Right kidney (tissue), 1 donor: ENCODE results near the gene RANBP9.

Experiments used
- DNase-seq: peaks from one replicate; pipeline ENCODE4 v3.0.0-alpha.2; 2016

The RANBP9 gene

DNA sequence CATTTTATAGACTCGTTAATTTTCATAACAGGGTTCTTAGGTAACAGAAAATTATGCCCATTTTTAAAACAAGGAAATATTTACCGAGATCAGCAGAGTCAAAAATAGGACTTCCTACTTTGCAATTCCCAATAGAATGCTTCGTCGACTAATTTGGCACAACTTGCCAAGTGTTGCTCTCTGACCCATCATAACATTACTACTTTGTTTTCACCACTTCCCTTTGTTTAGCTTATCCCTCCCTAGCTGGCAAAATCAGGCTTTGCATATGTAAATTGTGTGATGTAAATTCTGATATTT, 914 bp upstream of the RANBP9 start:
- DNase-seq = no peak

DNA sequence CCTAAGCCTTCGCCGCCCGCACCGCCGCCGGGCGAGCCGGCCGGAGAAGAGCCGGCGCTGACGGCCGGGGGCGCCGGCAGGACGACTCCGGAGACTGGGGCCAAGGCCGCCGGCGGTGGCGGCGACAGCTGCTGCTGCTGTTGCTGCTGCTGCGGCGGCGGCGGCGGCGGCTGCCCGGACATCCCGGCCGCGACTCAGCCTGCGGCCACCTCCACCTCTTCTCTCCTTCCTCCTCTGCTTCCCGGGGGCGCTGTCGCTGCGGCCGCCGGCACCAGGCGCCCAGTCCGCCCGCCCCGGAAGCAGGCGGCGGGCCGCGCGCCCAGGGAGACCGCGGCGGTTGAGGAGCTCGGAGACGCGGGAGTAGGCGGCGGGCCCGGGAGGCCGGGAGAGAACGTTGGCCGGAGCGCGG, 307 bp downstream of the RANBP9 start:
- DNase-seq = peak; percentile 77

DNA sequence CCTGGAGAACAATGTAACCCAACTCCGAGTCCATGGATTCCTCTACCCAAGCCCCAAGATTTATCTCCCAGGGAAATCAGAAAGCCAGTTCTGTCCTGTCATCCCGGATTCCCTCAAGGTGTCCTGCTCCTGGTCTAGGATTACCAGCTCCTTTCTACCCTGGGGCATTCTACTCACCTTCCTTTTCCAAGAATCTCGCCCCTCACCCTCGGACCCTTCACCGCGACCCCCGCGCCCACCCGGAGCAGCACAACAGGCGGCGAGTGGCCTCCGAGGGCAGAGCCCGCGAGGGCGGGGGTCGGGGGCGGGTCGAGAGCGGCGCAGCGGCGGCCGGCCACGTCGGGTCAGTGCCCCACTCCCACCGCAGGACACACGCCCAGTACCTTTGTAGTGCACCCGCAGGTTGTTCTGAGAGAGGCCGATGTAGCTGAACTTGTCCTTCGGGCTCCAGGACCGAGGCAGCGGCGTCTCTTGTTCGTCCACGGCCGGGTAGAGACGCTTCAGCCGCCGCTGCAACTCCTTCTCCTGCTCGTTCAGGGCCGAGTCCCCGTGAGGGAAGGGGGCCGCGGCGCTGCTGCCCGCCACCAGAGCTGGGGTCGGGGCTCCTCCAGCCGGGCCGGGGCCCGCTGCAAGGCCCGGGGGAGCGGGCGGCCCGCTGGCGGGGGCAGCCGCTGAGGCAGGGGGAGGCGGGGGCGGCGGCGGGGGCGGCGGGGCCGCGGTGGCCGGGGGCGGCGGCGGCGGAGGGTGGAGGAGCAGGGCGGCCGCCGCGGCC, 897 bp downstream of the RANBP9 start:
- peak; percentile 86 for DNase-seq

DNA sequence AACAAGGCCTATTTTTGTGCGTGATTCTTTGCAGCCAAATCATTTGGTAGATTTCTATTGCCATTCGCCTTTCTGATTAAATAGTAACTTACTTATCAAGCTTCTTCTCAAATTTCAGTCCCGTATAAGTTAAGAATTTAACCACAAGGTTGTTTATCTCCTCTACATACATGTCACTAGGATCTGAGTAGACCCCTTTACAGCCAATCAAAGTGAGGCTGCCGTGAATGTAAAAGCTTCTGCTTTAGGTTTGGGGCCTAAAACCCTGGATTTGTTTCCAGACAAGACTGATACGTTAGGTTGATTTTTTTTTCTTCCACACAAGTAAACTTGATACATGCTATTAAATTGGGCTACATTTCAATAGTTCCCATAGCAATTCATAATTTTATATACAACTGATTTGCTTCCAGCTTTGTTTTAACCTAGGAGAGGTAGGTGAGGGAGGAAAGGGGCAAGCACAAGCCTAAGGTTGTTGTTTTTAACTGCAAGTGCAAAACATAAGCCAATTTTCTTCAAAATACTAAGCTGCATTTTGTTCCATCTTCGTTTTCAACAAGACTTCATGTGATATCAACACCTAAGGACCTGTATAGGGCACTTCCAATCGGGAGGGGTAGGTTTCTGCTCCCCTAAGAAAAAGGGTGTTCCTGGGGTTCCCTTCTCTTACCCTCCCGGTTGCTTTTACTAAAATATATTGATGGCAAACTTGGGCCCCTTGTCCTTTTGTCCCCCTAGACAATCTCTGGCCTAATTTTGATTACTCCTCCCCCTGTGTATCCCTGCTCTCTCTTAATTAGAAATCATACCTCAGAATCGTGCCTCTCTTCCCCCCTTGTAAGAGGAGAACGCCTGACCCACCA, 1.7 kb downstream of the RANBP9 start:
- DNase-seq = peak; percentile 30

DNA sequence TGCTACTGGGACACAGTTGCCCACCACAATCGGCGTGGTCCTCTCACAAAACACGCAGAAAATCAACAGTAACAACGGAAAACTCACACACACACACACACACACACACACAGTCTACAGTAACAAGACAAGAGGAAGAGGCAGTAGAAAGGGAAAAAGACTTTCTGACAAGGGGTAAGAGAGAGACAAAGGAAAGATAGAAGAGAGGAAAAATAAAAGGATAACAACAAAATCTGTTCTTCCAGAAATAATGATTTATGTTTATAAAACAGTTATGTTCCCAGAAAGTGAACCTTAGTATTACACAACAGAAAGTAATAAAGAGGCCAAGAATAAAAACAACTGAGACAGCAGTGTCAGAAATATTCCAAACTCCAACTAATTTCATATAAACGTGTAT, 2.9 kb downstream of the RANBP9 start:
- peak; percentile 6 for DNase-seq

DNA sequence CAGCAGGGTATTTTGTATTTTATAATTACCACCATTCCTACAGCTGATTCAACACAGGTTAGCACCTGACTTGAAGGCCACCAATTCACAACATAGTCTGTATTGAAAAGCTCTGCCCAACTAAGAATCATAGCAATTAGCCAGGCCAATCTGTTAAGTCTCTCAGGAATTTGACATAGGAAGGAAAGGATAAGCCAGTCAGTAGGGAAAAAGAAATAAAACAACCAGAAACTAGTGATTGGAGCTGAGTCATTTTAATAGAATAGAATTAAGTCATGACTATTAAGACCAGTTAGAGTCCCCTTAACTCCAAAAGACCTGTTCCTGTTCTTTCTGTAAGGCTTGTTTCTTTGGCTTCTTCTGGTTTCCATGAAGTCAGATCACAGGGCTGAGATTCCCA, 8.1 kb downstream of the RANBP9 start:
- no peak for DNase-seq

DNA sequence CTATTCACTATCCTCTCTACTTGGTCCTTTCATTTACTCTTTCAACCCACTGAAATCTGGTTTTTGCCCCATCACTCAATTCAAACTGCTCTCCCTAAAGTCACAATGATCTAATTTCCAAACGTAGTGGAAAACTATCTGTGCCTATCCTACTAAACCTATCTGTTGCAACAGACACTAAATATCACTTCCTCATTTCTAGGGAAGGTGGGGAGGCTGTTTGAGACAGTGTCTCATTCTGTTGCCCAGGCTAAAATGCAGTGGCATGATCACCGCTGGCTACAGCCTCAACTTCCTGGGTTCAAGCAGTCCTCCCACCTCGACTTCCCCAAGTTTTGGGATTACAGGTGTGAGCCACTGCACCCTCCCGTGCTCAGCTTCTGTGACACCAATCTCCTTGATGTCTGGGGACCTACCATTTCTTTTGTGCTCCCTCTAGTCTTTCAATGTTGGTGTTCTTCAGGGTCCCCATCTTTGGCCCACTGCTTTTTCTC, 8.8 kb downstream of the RANBP9 start:
- no peak for DNase-seq

DNA sequence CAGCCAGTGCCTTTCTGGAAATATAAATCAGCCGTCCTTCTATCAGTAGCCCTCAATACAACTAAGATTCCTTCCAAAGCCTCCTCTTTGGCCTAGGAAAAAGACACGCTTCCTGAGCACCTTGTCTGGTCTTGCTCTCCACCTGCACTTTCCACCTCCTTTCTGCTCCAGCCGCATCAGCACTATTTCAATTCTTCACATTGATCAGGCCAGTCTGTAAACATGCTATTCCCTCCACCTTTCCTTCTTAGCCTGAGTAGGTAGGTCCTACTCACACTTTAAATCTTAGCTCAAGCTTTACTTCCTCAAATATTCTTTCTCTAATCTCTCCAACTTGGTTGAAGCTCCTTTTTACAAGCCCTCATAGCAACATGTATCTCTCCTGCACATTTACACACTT, 11.4 kb downstream of the RANBP9 start:
- DNase-seq = no peak

DNA sequence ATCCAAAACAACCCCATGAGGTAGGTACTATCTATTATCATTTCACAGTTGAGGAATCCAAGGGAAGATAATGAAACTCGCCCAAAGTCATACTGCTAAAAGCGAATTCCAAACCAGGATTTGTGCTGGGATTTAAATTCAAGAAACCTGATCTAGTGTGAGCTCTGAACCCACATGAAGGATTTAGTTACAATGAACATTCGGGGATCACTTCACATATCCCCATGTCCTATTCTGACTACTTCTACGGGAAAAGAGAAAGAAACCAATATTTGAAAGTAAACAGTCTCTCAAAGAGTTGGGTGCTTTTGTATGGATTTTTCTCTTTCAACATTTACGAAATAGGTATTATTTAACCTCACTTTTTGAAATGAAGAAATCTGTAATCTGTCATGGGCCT, 12.9 kb downstream of the RANBP9 start:
- DNase-seq = no peak

DNA sequence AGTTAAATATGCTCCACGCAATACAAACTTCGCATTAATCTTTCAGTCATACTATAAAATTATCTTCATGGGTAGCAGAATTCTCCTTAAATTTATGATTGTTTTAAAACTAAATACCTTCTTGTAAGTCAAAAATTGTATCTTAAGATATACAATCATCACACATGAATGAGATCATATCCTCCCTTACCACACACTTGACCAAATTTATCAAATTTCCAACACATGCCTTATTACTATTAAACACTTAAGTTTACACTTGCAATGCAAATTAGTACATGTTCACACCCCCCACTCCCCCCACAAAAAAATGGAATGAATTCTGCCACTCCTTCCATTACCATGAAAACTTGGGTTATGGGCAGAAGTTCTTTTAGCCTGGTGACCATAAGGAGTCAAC, 13.8 kb downstream of the RANBP9 start:
- no peak for DNase-seq

DNA sequence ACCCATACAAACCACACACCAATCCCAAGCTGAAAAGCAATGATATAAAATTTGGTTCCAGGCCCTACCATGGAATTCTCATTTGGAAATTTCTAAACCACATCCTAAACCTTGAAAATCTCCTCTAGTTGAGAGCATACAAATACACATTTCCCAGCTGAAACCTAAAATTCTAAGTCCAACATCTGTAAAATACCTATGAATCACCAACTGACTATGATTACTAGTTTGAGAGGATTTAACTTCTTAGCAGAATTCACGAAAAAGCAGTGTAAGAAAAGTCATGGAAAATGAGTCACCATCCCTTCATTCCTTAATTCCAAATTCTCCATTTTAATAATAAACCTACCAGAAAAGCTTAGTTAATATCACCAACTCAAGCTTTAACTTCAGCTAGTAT, 15.4 kb downstream of the RANBP9 start:
- no peak for DNase-seq

DNA sequence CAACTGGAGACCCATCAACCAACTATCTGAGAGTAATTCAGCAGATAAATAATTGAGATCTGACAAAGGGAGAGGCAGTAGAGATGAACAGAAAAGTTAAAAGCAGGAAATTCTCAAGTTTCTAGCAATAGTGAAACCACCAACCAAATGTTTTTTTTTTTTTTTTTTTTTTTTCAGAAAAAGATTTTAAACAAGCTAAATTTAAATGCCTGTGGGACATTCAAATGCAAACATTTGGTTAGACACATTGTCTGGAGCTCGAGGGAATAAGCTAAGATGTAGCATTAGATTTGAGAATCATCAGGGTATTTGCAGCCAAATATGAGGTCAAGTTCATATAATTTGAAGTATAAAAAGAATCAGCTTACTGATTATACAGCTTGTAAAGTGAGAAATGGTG, 16.4 kb downstream of the RANBP9 start:
- no peak for DNase-seq

DNA sequence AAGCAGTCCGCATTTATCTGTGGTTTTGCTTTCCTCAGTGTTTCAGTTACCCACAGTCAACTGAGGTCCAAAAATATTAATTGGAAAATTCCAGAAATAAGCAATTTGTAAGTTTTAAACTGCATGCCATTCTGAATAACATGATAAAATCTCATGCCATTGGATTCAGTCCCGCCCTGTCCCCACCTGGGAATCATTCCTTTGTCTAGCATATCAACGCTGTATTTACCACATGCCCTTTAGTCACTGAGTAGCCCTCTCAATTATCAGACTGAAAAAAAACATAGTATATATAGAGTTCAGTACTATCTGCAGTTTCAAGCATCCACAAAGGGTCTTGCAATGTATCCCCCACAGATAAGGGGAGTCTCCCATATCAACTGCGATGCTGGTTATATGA, 17.1 kb downstream of the RANBP9 start:
- no peak for DNase-seq

DNA sequence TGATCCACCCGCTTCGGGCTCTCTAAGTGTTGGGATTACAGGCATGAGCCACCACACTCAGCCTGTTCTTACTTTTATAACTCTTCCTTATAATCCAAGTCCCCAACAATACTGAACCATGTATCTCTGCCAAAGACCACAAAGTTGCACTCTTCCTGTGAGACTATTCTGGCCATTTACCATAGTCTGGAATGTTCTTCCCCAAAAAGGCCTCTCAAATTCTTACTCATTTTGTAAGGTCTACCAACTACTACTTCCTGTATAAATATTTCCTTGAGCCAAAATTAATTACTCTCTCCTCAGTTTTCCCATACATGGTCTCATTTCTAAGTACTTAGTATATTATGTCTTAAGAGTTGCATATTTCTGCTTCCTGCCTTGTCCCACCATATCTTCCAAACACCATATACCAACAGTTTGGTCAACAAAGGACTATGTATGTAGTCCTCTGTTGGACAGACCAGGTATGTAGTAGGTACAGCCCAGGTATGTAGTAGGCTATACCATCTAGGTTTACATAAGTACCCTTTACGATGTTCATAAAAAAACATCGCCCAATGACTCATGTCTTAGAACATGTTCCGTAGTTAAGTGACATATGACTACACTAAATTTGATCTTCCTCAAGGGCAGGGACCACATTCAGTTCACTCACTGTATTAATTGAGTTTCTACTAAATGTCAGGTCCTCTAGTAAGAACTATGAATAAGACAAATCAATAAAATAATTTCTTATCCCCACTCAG, 22.0 kb downstream of the RANBP9 start:
- DNase-seq = no peak

DNA sequence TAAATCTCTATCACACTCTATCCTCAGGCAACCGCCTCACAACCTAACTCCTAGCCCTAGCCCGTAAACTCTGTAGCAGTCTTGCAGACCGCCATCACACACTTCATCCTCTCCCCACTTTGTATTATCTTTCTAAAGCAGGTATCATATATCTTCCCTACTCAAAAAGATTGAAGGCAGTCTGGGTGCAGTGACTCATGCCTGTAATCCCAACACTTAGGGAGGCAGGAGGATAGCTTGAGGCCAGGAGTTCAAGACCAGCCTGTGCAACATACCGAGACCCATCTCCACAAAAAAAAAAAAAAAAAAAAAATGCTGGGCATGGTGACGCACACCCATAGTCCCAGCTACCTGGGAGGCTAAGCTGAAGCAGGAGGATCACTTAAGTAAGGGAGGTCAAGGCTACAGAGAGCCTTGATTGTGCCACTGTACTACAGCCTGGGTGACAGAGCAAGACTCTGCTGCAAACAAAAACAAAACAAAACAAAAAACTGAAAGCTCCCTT, 22.9 kb downstream of the RANBP9 start:
- DNase-seq = no peak

DNA sequence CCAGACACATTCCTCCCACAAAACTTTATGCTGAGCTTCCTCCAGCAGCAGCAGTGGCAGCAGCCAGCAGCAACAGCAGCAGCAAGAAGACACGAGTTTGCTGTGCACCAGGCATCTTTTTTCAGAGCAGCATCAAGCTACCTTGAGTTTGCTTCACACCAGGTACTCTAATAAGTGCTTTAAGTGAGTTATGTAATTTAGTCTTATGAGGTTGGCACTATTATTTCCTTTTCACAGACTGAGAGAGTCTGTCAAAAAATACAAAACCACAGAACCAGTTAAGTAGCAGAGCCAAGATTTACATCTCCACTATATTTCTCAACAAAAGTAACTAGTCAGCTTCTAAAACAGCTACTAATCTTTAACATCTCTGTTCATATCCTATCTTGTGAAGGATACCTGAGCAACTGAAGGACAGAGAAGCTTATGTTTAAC, 23.7 kb downstream of the RANBP9 start:
- no peak for DNase-seq

DNA sequence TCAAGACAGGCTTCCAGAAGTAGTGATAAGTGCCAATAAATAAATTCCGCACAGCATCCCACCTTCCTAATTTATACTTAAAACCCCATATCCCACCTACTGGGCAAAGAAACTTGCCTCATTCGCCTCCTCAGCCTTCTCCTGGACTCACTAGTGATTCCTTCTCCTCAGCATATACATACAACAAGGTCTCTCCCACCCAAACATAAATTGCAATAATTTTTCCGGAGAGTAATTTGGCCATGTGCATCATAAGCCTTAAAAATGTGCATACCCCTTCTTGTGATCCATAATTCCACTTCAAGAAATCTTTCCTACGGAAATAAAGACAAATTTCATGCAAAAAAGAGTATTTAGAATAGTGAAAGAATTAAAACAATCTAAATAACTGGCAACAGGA, 26.8 kb downstream of the RANBP9 start:
- no peak for DNase-seq

DNA sequence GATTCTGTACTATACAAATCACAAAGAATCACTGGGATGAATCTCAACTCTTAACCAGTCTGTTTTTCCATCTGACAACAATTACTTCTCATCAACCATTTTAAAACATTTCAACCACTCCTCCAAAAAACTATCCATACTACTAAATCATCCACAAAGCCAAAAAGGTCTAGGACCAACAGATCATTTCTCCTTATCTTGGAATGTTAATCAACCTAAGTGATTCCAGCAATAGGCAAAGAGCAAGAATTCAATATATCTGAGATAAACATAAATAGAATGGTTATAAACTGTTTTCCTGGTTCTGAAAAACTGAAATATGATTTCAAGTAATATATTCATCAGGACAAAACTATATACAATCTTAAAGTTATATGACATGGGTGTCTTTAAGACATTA, 28.6 kb downstream of the RANBP9 start:
- no peak for DNase-seq

DNA sequence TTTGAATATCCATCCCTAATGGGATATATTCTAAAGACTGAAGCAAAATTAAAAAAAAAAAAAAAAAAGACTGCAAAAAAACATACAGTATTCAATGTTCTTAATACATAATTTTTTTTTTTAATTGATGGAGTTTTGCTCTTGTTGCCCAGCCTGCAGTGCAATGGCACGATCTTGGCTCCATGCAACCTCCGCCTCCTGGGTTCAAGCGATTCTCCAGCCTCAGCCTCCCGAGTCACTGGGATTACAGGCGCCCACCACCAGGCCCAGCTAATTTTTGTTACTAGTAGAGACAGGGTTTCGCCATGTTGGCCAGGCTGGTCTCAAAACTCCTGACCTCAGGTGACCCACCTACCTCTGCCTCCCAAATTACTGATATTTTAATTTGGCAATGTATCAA, 29.3 kb downstream of the RANBP9 start:
- no peak for DNase-seq

DNA sequence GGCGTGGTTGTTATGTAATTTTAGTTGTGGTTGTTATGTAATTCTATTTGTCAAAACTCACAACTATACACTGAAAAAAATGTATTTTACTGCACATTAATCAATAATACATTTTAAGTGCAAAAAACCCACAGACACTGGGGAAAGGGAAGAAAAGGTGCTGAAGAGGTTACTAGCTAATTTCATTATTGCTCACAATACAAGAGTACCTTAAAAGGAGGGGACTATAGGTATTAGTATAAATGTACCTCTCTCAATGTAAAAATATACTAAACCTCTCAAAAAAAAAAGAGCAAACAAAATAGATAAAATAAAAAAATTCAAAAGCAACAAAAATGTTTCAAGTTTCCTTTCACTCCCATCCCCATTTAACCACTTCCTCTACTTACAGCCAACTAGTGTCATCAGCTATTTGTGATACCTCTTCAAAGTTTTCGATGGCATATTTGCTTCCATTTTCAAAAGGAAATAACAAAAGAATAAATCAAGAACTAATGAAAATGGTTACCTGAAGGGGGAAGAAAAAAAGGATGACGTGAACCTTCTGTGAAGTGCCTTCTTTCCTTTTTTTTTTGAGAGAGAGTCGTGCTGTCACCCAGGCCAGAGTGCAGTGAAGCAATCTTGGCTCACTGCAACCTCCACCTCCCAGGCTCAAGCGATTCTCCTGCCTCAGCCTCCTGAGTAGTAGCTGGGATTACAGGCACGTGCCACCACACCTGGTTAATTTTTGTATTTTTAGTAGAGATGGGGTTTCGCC, 30.2 kb downstream of the RANBP9 start:
- no peak for DNase-seq

DNA sequence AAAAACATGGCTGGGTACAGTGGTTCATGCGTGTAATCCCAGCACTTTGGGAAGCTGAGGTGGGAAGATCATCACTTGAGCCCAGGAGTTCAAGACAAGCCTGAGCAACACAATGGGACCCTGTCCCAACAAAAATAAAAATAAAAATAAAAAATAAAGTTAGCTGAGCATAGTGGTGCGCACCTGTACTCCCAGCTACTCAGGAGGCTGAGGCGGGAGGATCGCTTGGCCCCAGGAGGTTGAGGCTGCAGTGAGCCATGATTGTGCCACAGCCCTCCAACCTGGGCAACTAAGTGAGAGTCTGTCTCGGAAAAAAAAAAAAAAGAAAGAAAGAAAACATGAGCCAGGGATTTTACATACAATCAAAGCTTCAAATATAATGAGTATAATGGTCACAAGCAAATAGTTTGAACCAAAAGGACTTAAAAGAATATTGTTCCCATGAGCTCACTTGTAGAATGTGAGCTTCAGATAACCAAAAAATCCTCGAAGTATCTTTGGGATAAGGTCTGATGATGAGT, 31.1 kb downstream of the RANBP9 start:
- no peak for DNase-seq

DNA sequence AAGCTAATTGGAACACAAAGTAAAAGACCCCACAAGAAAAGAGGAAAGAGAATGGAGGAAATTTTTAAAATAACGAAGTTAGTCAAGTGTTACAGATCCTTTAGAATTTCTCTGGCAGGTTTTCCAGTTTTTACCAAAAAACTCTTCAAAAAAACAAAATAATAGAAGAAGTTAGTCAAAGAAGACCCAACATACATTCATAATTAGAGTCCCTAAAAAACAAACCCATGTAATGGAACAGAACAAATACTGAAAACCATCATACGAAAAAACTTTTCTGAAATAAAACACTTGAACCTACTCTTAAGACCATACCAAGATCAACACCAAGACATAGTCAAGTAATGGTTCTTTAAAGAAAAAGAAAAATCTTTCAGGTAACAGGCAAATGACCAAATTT, 31.6 kb downstream of the RANBP9 start:
- no peak for DNase-seq
